ENCODE results near the gene OPRM1.

DNA sequence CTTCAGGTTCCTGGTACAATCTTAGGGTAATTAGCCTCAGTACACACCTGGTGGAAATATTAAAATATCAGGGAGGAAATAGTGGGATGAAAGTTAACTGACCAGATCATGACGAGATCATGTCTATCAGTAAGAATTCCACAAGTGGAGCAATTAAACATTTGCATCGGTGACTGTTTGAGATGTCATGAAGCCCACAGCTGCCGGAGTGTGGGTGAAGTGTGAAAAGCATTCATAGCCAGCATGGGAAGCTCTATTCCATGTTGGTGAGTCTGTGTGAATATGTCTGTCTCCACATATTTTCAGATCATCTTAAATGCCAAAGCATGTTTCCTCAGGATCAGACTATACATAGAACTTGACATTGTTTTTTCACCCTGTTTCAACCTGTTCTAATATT is 174.7 kb downstream of the OPRM1 start:
- TF ChIP-seq POLR2A (IDR thresholded peaks at IDR 0.05; ENCODE audit: low read depth) (no peak), CTCF (IDR thresholded peaks at IDR 0.05) (no peak), POLR2AphosphoS5 (IDR thresholded peaks at IDR 0.05) (no peak), EP300 (IDR thresholded peaks at IDR 0.05) (no peak)

All from esophagus muscularis mucosa (tissue), 4 donors.